H9 (cell line): ENCODE measurements around the gene C16orf89. TPM values are rescaled to one million over a fixed set of nuclear protein-coding genes. Genes with fewer than 3 reads are reported as not detected.

ENCODE experiments used
- DNase-seq: peaks from one replicate; pipeline ENCODE4 v3.0.0-alpha.2; 2017
- H2AFZ ChIP-seq: one replicate; pipeline ENCODE4 v1.6.1; 2013; ENCODE audit warnings: mild to moderate bottlenecking, low read length, control low read depth, moderate library complexity
- H2AK5ac ChIP-seq: 2 replicates; pipeline ENCODE4 v1.6.1; 2013; ENCODE audit warnings: low read length, control low read depth, mixed read lengths; ENCODE audit not compliant: insufficient read length
- H2BK120ac ChIP-seq: one replicate; pipeline ENCODE4 v1.6.1; 2013; ENCODE audit warnings: low read depth, mild to moderate bottlenecking, low read length, control low read depth, inconsistent platforms; ENCODE audit not compliant: poor library complexity, severe bottlenecking
- H2BK12ac ChIP-seq: 2 replicates; pipeline ENCODE4 v1.6.1; 2013; ENCODE audit warnings: low read length, control low read depth, mixed read lengths, low read depth; ENCODE audit not compliant: insufficient read length
- H2BK15ac ChIP-seq: 2 replicates; pipeline ENCODE4 v1.6.1; 2013; ENCODE audit warnings: low read depth, low read length, control low read depth
- H2BK20ac ChIP-seq: one replicate; pipeline ENCODE4 v1.6.1; 2013; ENCODE audit warnings: low read depth, mild to moderate bottlenecking, low read length, control low read depth, inconsistent platforms; ENCODE audit not compliant: poor library complexity, severe bottlenecking
- H2BK5ac ChIP-seq: 2 replicates; pipeline ENCODE4 v1.6.1; 2013; ENCODE audit warnings: low read length, control low read depth, mixed read lengths; ENCODE audit not compliant: insufficient read length
- H3K14ac ChIP-seq: 2 replicates; pipeline ENCODE4 v1.6.1; 2013; ENCODE audit warnings: low read length, control low read depth; ENCODE audit not compliant: insufficient read depth
- H3K18ac ChIP-seq: 2 replicates; pipeline ENCODE4 v1.6.1; 2013; ENCODE audit warnings: low read depth, mild to moderate bottlenecking, mixed read lengths, low read length, control low read depth; ENCODE audit not compliant: insufficient read length
- H3K23ac ChIP-seq: 2 replicates; pipeline ENCODE4 v1.6.1; 2013; ENCODE audit warnings: low read length, control low read depth, mixed read lengths, low read depth; ENCODE audit not compliant: insufficient read length
- H3K23me2 ChIP-seq: 2 replicates; pipeline ENCODE4 v1.6.1; 2013; ENCODE audit warnings: low read depth, mild to moderate bottlenecking, mixed read lengths, low read length, control low read depth; ENCODE audit not compliant: insufficient read length, poor library complexity, severe bottlenecking
- H3K27ac ChIP-seq: 2 replicates; pipeline ENCODE4 v1.5.1; 2013; ENCODE audit warnings: low read length, control low read depth, mixed read lengths, low read depth; ENCODE audit not compliant: insufficient read length
- H3K27me3 ChIP-seq: 2 replicates; pipeline ENCODE4 v1.6.1; 2013; ENCODE audit warnings: low read length, control low read depth, inconsistent platforms; ENCODE audit not compliant: insufficient read depth
- H3K4ac ChIP-seq: 2 replicates; pipeline ENCODE4 v1.6.1; 2013; ENCODE audit warnings: low read depth, mild to moderate bottlenecking, control low read depth, inconsistent platforms, low read length, moderate library complexity
- H3K4me1 ChIP-seq: 2 replicates; pipeline ENCODE4 v1.6.1; 2013; ENCODE audit warnings: low read length, control low read depth, inconsistent platforms; ENCODE audit not compliant: insufficient read depth
- H3K4me2 ChIP-seq: 2 replicates; pipeline ENCODE4 v1.6.1; 2013; ENCODE audit warnings: low read length, control low read depth, mixed read lengths; ENCODE audit not compliant: insufficient read length, insufficient read depth
- H3K56ac ChIP-seq: 2 replicates; pipeline ENCODE4 v1.6.1; 2013; ENCODE audit warnings: low read depth, mild to moderate bottlenecking, mixed read lengths, low read length, control low read depth; ENCODE audit not compliant: insufficient read length
- H3K79me1 ChIP-seq: 2 replicates; pipeline ENCODE4 v1.6.1; 2013; ENCODE audit warnings: low read depth, mild to moderate bottlenecking, moderate library complexity, low read length, control low read depth, inconsistent platforms; ENCODE audit not compliant: insufficient read depth, poor library complexity, severe bottlenecking
- H3K79me2 ChIP-seq: 2 replicates; pipeline ENCODE4 v1.6.1; 2013; ENCODE audit warnings: low read length, control low read depth, inconsistent platforms; ENCODE audit not compliant: insufficient read depth
- H3K9ac ChIP-seq: 2 replicates; pipeline ENCODE4 v1.6.1; 2013; ENCODE audit warnings: low read length, control low read depth, mixed read lengths; ENCODE audit not compliant: insufficient read length; ENCODE audit errors: extremely low read depth
- H3K9me3 ChIP-seq: one replicate; pipeline ENCODE4 v1.6.1; 2013; ENCODE audit warnings: low read depth, low read length, inconsistent platforms; ENCODE audit not compliant: control insufficient read depth
- H3T11ph ChIP-seq: one replicate; pipeline ENCODE4 v1.6.1; 2013; ENCODE audit warnings: mild to moderate bottlenecking, low read length, control low read depth, inconsistent platforms
- H4K20me1 ChIP-seq: one replicate; pipeline ENCODE4 v1.6.1; 2013; ENCODE audit not compliant: control insufficient read depth, insufficient read length, insufficient read depth
- H4K5ac ChIP-seq: 2 replicates; pipeline ENCODE4 v1.6.1; 2013; ENCODE audit warnings: low read depth, mild to moderate bottlenecking, mixed read lengths, low read length, control low read depth; ENCODE audit not compliant: insufficient read length
- H4K8ac ChIP-seq: replicated peaks from 2 replicates; pipeline ENCODE4 v1.6.1; 2013; ENCODE audit warnings: low read length, control low read depth, mixed read lengths, low read depth; ENCODE audit not compliant: insufficient read length
- H4K91ac ChIP-seq: 2 replicates; pipeline ENCODE4 v1.6.1; 2013; ENCODE audit warnings: low read depth, mild to moderate bottlenecking, moderate library complexity, mixed read lengths, low read length, control low read depth; ENCODE audit not compliant: insufficient read length
- H3K27ac Mint-ChIP-seq, 3 experiments: 2 replicates in 2 of 3; 3 replicates in 1 of 3; pipeline ENCODE4 v1.8.0; 2020 to 2021; ENCODE audit warnings: mixed read lengths in 3 of 3, mild to moderate bottlenecking in 1 of 3, moderate library complexity in 1 of 3
- H3K27me3 Mint-ChIP-seq: 2 replicates; pipeline ENCODE4 v1.8.0; 2021; ENCODE audit warnings: low read depth, mild to moderate bottlenecking, moderate library complexity, mixed read lengths
- H3K36me3 Mint-ChIP-seq, 3 experiments: 2 replicates in 2 of 3; 3 replicates in 1 of 3; pipeline ENCODE4 v1.8.0; 2020 to 2021; ENCODE audit warnings: low read depth in 3 of 3, mixed read lengths in 3 of 3; ENCODE audit not compliant: insufficient read depth in 1 of 3
- H3K4me1 Mint-ChIP-seq, 2 experiments: 2 replicates each; pipeline ENCODE4 v1.8.0; 2020; ENCODE audit warnings: mixed read lengths in 2 of 2
- H3K4me3 Mint-ChIP-seq, 2 experiments: 2 replicates in 1 of 2; 3 replicates in 1 of 2; pipeline ENCODE4 v1.8.0; 2020 to 2021; ENCODE audit warnings: mild to moderate bottlenecking in 2 of 2, mixed read lengths in 2 of 2, moderate library complexity in 1 of 2
- H3K9me3 Mint-ChIP-seq, 2 experiments: 2 replicates in 1 of 2; 3 replicates in 1 of 2; pipeline ENCODE4 v1.8.0; 2020; ENCODE audit warnings: mild to moderate bottlenecking in 2 of 2, mixed read lengths in 2 of 2, moderate library complexity in 1 of 2
- WGBS: extraction: QIAGEN DNeasy Blood & Tissue Kit; methylation state at CpG from one replicate; pipeline ENCODE4 v1.1.7; 2013; ENCODE audit warnings: missing lambda C conversion rate, low lambda C conversion rate, mixed read lengths; ENCODE audit not compliant: insufficient read length; ENCODE audit errors: extremely low coverage; 5-methylcytosine and 5-hydroxymethylcytosine counted together
- total RNA-seq: library from RNA; stranded (reverse); gene quantifications from 2 replicates; pipeline ENCODE4 v1.2.1, GENCODE V29; 2021
- TF ChIP-seq, protein P1 (sequence below): fragments of 200-600 bp; sonication (generic); conservative IDR thresholded peaks from 3 replicates; pipeline ENCODE4 v1.8.0; 2021; ENCODE audit warnings: antibody characterized with exemption, mild to moderate bottlenecking

C16orf89 gene
- total RNA-seq, 1 experiment from 2014 or later, result 2.5 TPM

DNA sequence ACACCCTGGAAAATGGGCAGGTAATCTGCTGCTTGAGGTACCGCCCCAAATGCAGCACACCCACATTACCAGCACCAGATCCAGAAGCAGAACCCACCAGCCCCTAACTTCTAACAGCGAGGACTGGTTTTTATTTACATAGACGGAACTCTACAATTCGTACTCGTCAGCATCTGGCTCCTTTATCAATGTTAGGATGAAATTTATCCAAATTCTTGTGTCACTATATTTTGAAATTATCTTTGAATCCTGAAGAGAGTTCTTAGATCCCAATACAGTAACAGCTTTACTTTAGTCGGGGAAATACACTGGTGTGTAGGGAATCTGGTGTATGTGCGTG is 5.6 kb upstream of the C16orf89 start:
- peaks cover 5% of the 10 kb centered on the region; the same call in 1 of the 2 replicates for H3K79me2 ChIP-seq
- no peak overlapping the region for H4K91ac ChIP-seq
- no CpG with 5 or more reads among the region's 7 CpGs for WGBS
- H3K27me3 ChIP-seq, result no peaks in the 10 kb centered on the region
- no peak overlapping the region for H4K5ac ChIP-seq
- H3K23ac ChIP-seq, result no peak overlapping the region
- Mint-ChIP-seq H3K4me3 (peak overlapping the region; percentile 92 to 96), H3K36me3 (peaks cover 11 to 22% (median 20%) of the 10 kb centered on the region in 3 experiments; a peak in 6 of 7 replicates), H3K4me1 (peaks cover 17 to 20% of the 10 kb centered on the region in 2 experiments), H3K27me3 (no peaks in the 10 kb centered on the region; the same call in 1 of the 2 replicates), H3K9me3 (no peaks in the 10 kb centered on the region; a peak in 2 of 5 replicates), H3K27ac (peak overlapping the region in 1 of 3 experiments; percentile 99; a peak in 1 of 7 replicates)
- H3K23me2 ChIP-seq, result peaks cover 7% of the 10 kb centered on the region
- no peak overlapping the region for H3K18ac ChIP-seq
- no peak overlapping the region for H2BK5ac ChIP-seq
- H3K79me1 ChIP-seq, result peaks cover 4% of the 10 kb centered on the region
- H3K4me1 ChIP-seq, result no peaks in the 10 kb centered on the region
- no peaks in the 10 kb centered on the region for H3K9me3 ChIP-seq
- H3T11ph ChIP-seq, result no peak overlapping the region
- no peak overlapping the region for H3K4ac ChIP-seq
- H3K4me2 ChIP-seq, result no peak overlapping the region
- H2BK12ac ChIP-seq, result no peak overlapping the region
- no peak overlapping the region for H2BK20ac ChIP-seq
- H3K27ac ChIP-seq, result no peak overlapping the region
- H4K20me1 ChIP-seq, result no peaks in the 10 kb centered on the region
- no peak overlapping the region for H2BK15ac ChIP-seq
- H3K9ac ChIP-seq, result no peak overlapping the region
- TF ChIP-seq, protein P1, sequence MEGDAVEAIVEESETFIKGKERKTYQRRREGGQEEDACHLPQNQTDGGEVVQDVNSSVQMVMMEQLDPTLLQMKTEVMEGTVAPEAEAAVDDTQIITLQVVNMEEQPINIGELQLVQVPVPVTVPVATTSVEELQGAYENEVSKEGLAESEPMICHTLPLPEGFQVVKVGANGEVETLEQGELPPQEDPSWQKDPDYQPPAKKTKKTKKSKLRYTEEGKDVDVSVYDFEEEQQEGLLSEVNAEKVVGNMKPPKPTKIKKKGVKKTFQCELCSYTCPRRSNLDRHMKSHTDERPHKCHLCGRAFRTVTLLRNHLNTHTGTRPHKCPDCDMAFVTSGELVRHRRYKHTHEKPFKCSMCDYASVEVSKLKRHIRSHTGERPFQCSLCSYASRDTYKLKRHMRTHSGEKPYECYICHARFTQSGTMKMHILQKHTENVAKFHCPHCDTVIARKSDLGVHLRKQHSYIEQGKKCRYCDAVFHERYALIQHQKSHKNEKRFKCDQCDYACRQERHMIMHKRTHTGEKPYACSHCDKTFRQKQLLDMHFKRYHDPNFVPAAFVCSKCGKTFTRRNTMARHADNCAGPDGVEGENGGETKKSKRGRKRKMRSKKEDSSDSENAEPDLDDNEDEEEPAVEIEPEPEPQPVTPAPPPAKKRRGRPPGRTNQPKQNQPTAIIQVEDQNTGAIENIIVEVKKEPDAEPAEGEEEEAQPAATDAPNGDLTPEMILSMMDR, result no peak
- H2AK5ac ChIP-seq, result no peak overlapping the region
- no peak overlapping the region for H3K14ac ChIP-seq
- no peak overlapping the region for H4K8ac ChIP-seq
- H3K56ac ChIP-seq, result no peak overlapping the region
- H2BK120ac ChIP-seq, result no peak overlapping the region
- no peak for DNase-seq
- no peak overlapping the region for H2AFZ ChIP-seq
